ENCODE data around the gene TMEM82. TPM values are rescaled to one million over a fixed set of nuclear protein-coding genes. Genes with fewer than 3 reads are reported as not detected.

TMEM82 gene
- total and polyA plus RNA-seq, 5 donors from 2014 or later, result not detected

DNA sequence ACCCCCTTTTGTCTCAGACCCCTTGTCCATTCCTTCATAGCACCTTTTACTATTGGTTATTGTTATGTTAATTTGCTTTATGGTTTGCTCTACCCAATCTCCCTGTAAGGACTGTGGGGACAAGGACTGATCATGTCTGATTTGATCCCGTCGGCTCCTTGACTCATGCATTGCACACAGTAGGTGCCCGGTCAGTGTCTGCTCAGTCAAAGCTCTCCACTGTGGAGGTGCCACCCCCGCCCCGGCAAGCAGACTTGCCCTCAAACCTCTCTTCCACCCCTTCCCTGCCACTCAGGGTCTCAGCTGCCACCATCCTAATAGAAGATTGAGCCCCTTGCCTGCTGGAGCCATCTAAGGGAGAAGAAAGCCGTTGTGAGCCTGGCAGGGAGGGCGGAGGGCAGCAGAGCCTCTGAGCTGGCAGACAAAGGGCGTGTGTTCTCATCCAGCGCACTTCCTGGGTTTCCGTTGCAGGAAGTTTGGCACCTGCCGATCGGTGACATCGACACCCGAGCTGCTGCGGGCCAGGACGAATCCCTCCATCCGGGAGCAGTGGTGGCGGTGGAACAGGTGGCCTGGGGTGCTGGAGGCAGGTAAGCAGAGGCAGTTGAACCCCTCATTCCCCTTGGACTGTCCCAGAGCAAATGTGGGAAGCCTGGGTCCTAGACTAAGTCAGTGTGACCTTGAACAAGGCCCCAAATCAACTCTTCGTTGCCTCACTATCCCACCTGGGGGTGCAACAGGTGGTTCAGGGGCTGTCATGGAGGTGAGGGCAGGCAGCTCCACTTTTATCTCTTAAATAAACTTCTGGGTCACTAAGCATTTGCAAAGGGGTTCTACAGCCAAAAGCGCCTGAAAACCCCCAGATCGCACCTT lies 14.1 kb downstream of the TMEM82 start:
- H3K4me3 Mint-ChIP-seq, result peak overlapping the region in 2 of 4 donors; percentile 12 to 24
- Histone ChIP-seq H3K9me3 (ENCODE audit: control insufficient read depth in 2 of 2, low read length in 2 of 2) (no peaks in the 10 kb centered on the region), H3K27ac (ENCODE audit: insufficient read depth, low read length, poor library complexity, severe bottlenecking) (no peak overlapping the region), H3K4me3 (ENCODE audit: low read depth, low read length) (no peak overlapping the region), H3K4me1 (ENCODE audit: control insufficient read depth, insufficient read depth, low read length, poor library complexity, severe bottlenecking) (peaks cover 14% of the 10 kb centered on the region), H3K27me3 (ENCODE audit: control insufficient read depth, insufficient read depth, low read length) (peaks cover 6% of the 10 kb centered on the region), H3K36me3 (ENCODE audit: control insufficient read depth, insufficient read depth, low read length) (no peaks in the 10 kb centered on the region)
- H3K27ac Mint-ChIP-seq, result no peak overlapping the region
- no peaks in the 10 kb centered on the region for H3K36me3 Mint-ChIP-seq
- peaks cover 0 to 2% (median 0%) of the 10 kb centered on the region in 7 donors for H3K9me3 Mint-ChIP-seq
- peaks cover 54% of the 10 kb centered on the region for H3K27me3 Mint-ChIP-seq
- peaks cover 0 to 19% (median 8%) of the 10 kb centered on the region in 4 donors for H3K4me1 Mint-ChIP-seq
- DNase-seq (peak in 1 of 3 donors; percentile 18), ATAC-seq (ENCODE audit: low read depth in 2 of 2) (peak in 1 of 2 donors; percentile 10)

DNA sequence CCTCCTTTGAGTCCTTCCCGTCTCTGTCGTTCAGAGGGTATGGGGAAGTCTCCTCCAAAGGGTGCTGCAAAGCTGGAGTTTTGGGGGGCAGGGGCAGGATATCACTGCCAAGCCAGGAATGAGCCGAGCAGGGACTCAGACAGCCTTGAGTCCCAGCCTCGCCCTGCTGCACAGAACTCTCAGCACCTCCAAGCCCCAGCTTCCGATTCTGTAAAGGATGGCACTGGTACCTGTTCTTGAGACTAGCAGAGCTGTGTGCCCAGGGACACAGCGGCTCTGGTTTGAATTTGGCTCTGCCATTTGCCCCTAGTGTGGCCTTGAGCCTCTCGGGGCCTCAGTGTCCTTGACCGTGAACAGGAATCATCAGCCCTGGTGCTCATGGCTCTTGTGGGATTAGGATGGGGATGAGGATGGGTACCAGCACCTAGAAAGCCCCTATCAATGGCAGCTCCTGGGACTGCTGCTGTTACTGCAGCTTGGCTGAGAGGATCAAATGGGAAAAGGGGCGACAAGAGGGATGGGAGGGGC lies 14.8 kb downstream of the TMEM82 start:
- Histone ChIP-seq H3K27ac (ENCODE audit: insufficient read depth, low read length, poor library complexity, severe bottlenecking) (no peak overlapping the region), H3K4me1 (ENCODE audit: control insufficient read depth, insufficient read depth, low read length, poor library complexity, severe bottlenecking) (peaks cover 14% of the 10 kb centered on the region), H3K36me3 (ENCODE audit: control insufficient read depth, insufficient read depth, low read length) (no peaks in the 10 kb centered on the region), H3K27me3 (ENCODE audit: control insufficient read depth, insufficient read depth, low read length) (peaks cover 6% of the 10 kb centered on the region), H3K4me3 (ENCODE audit: low read depth, low read length) (no peak overlapping the region), H3K9me3 (ENCODE audit: control insufficient read depth in 2 of 2, low read length in 2 of 2) (no peaks in the 10 kb centered on the region)
- no peaks in the 10 kb centered on the region for H3K36me3 Mint-ChIP-seq
- peaks cover 59% of the 10 kb centered on the region for H3K27me3 Mint-ChIP-seq
- H3K9me3 Mint-ChIP-seq, result peaks cover 0 to 1% (median 0%) of the 10 kb centered on the region in 7 donors
- H3K27ac Mint-ChIP-seq, result no peak overlapping the region
- DNase-seq, result no peak
- H3K4me1 Mint-ChIP-seq, result peaks cover 0 to 19% (median 9%) of the 10 kb centered on the region in 4 donors
- ATAC-seq (ENCODE audit: low read depth in 2 of 2), result no peak
- peak overlapping the region in 2 of 4 donors; percentile 48 to 59 for H3K4me3 Mint-ChIP-seq

DNA sequence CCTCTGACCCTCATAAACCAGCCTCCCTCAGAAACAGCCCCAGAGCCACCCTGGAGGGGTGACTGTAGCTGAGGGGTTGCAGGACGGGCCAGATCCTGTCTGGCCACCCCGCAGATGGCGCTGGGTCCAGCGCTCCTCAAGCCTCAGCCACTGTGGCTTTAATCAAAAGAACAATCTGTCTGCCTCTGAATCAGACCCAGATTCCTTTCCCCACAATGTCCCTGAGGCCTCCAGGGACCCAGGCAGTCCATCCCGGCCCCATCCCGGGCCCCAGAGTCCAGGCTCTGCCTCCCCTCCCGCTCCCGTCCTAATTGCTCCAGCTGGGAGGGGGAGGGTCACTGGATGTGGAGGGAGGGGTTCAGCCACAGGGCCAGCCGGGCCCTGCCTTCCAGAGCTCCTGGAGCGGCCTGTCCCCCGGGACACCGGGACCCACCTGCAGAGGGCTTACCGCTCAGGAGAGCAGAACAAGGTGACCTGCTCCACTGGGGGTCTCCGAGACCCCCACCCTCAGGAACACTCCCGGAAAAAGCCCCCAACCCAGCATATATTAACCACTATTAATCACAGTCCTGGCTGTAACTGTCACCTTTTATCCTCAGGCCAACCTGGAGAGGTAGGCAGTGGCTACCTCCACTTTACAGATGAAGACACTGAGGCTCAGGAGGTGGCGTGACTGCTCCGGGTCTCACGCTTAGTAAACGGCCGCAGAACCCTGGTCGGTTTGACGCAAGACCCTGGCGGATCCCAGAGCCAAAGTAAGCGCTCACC lies 15.5 kb downstream of the TMEM82 start:
- no peak overlapping the region for H3K4me3 ChIP-seq (ENCODE audit: low read depth, low read length)
- no peak overlapping the region for H3K27ac Mint-ChIP-seq
- no peak for DNase-seq

DNA sequence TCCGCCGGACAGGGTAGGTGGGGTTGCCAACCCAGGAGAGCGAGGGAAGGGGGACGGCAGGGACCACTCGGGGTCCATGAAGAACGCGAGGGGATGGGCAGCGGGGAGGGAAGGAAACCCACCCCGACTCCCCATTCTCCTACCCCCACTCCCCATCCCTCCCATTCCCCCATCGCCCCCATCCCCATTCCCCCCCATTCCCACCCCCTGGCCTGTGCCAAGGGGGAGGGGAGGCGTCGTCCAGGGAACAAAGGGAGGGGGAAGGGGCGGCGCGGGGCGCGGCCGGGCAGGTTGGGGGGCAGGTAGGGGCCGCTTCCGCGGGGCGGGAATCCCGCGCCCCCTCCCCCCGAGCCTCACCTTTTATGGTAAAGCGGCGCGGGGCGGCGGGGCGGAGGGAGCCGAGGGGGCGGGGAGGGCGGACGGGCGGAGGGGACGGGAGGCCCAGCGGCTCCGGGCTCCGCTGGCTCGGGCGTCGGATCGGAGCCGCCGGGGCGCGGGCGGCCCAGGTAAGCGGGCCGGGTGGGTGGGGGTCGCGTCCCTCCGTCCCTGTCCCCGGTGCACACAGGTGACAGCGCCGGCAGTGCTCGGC lies 16.1 kb downstream of the TMEM82 start, which contains the start of gene FBLIM1:
Gene FBLIM1, plus strand, starts transcription at position 453 of the 589 bp plus-strand sequence. CDS start 6,189 bp downstream, outside the sequence.
- Histone ChIP-seq H3K4me1 (ENCODE audit: control insufficient read depth, insufficient read depth, low read length, poor library complexity, severe bottlenecking) (peaks cover 14% of the 10 kb centered on the region), H3K36me3 (ENCODE audit: control insufficient read depth, insufficient read depth, low read length) (no peaks in the 10 kb centered on the region), H3K4me3 (ENCODE audit: low read depth, low read length) (no peak within 1 kb of the TSS), H3K27me3 (ENCODE audit: control insufficient read depth, insufficient read depth, low read length) (peaks cover 6% of the 10 kb centered on the region), H3K9me3 (ENCODE audit: control insufficient read depth in 2 of 2, low read length in 2 of 2) (no peaks in the 10 kb centered on the region), H3K27ac (ENCODE audit: insufficient read depth, low read length, poor library complexity, severe bottlenecking) (no peak within 1 kb of the TSS)
- peaks cover 56% of the 10 kb centered on the region for H3K27me3 Mint-ChIP-seq
- ATAC-seq (ENCODE audit: low read depth in 2 of 2) (no peak), DNase-seq (no peak)
- H3K9me3 Mint-ChIP-seq, result peaks cover 0 to 1% (median 0%) of the 10 kb centered on the region in 7 donors
- H3K27ac Mint-ChIP-seq, result no peak within 1 kb of the TSS
- H3K36me3 Mint-ChIP-seq, result no peaks in the 10 kb centered on the region
- peak within 1 kb of the TSS in 3 of 4 donors; percentile 61 to 70 (median 70) for H3K4me3 Mint-ChIP-seq
- H3K4me1 Mint-ChIP-seq, result peaks cover 0 to 19% (median 10%) of the 10 kb centered on the region in 4 donors

More for the DNA sequence above, 15.5 kb downstream of the TMEM82 start:
- peak overlapping the region in 3 of 4 donors; percentile 58 to 70 (median 70) for H3K4me3 Mint-ChIP-seq
- peaks cover 0 to 1% (median 0%) of the 10 kb centered on the region in 7 donors for H3K9me3 Mint-ChIP-seq
- H3K27ac ChIP-seq (ENCODE audit: insufficient read depth, low read length, poor library complexity, severe bottlenecking), result no peak overlapping the region
- no peaks in the 10 kb centered on the region for H3K36me3 ChIP-seq (ENCODE audit: control insufficient read depth, insufficient read depth, low read length)
- peaks cover 14% of the 10 kb centered on the region for H3K4me1 ChIP-seq (ENCODE audit: control insufficient read depth, insufficient read depth, low read length, poor library complexity, severe bottlenecking)
- ATAC-seq (ENCODE audit: low read depth in 2 of 2), result no peak
- H3K36me3 Mint-ChIP-seq, result no peaks in the 10 kb centered on the region
- H3K27me3 Mint-ChIP-seq, result peaks cover 59% of the 10 kb centered on the region
- H3K27me3 ChIP-seq (ENCODE audit: control insufficient read depth, insufficient read depth, low read length), result peaks cover 6% of the 10 kb centered on the region
- H3K4me1 Mint-ChIP-seq, result peaks cover 0 to 19% (median 9%) of the 10 kb centered on the region in 4 donors
- no peaks in the 10 kb centered on the region for H3K9me3 ChIP-seq (ENCODE audit: control insufficient read depth in 2 of 2, low read length in 2 of 2)

DNA sequence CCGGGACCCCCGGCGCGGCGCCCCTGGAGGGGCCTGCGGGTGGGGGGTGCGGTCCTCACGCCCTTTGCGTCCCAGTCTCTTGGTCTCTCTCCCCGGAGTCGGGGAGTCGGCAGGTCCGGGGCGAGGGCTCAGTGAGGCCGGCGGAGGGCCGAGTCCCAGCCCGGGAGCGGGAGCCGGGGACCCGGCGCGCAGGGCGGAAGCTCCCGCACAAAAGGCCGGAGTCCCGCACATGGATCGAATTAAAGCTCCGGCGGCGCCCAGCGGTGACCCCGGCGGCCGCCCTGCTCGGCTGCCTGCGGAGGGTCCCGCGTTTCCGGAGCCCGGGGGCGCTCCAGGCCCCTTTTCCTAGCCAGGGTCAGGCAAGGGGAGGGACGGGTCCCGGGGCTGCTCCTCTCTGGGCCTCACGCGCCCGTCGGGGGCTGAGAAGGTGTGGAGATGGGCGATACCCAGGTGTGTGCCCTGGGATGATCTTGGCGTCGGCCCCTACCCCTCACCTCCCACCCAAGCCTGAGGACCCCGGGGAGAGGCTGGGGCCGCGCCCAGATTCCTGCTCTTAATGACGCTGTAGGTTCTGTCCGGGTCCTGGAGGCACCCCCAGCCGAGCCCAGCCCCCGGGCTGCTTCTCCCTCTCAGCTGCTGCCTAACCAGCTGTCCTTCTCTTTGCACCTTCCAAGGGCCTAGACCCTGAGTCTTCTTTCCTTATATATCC lies 16.8 kb downstream of the TMEM82 start:
- no peak for DNase-seq
- Histone ChIP-seq H3K4me1 (ENCODE audit: control insufficient read depth, insufficient read depth, low read length, poor library complexity, severe bottlenecking) (peaks cover 14% of the 10 kb centered on the region), H3K27ac (ENCODE audit: insufficient read depth, low read length, poor library complexity, severe bottlenecking) (no peak overlapping the region), H3K27me3 (ENCODE audit: control insufficient read depth, insufficient read depth, low read length) (peaks cover 6% of the 10 kb centered on the region), H3K9me3 (ENCODE audit: control insufficient read depth in 2 of 2, low read length in 2 of 2) (no peaks in the 10 kb centered on the region), H3K4me3 (ENCODE audit: low read depth, low read length) (no peak overlapping the region), H3K36me3 (ENCODE audit: control insufficient read depth, insufficient read depth, low read length) (no peaks in the 10 kb centered on the region)
- Mint-ChIP-seq H3K27me3 (peaks cover 60% of the 10 kb centered on the region), H3K4me3 (peak overlapping the region in 1 of 4 donors; percentile 61), H3K4me1 (peaks cover 0 to 19% (median 10%) of the 10 kb centered on the region in 4 donors), H3K9me3 (peaks cover 0 to 1% (median 0%) of the 10 kb centered on the region in 7 donors), H3K27ac (no peak overlapping the region), H3K36me3 (no peaks in the 10 kb centered on the region)
- no peak for ATAC-seq (ENCODE audit: low read depth in 2 of 2)

DNA sequence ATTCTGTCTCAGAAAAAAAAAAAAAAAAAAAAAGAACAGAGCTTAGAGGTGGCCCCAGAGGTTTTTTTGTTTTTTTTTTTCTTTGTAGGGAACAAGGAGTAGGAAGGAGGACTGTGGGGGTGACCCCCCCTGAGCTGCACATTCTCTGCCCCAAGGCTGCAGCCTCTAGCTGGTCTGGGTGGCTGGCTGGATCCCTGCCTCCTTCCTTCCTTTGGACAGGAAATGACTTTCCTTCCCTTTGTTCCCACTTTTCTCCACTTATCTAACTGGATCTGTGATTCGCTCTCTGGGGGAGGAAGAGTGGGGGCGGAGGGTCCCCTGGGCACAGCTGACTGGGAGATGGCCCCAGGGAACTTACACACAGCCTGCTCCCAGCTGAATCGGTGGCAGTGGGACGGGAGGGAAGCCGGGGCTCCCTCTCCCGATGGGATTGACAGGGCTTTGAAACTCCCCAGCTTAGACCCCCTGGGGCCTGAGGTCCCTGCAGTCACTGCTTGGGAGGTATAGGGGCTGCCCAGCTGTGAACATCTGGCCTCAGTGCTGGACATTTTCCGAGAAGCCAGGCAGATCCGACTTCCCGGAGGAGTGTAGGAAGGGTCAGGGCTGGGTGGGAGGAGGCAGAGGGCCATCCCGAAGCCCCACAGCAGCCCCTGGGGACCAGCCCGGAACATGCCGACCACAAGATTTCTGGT lies 18.4 kb downstream of the TMEM82 start:
- Histone ChIP-seq H3K36me3 (ENCODE audit: control insufficient read depth, insufficient read depth, low read length) (no peaks in the 10 kb centered on the region), H3K27ac (ENCODE audit: insufficient read depth, low read length, poor library complexity, severe bottlenecking) (no peak overlapping the region), H3K27me3 (ENCODE audit: control insufficient read depth, insufficient read depth, low read length) (peaks cover 6% of the 10 kb centered on the region), H3K4me3 (ENCODE audit: low read depth, low read length) (no peak overlapping the region), H3K4me1 (ENCODE audit: control insufficient read depth, insufficient read depth, low read length, poor library complexity, severe bottlenecking) (peaks cover 14% of the 10 kb centered on the region), H3K9me3 (ENCODE audit: control insufficient read depth in 2 of 2, low read length in 2 of 2) (no peaks in the 10 kb centered on the region)
- H3K4me1 Mint-ChIP-seq, result peaks cover 0 to 19% (median 10%) of the 10 kb centered on the region in 4 donors
- ATAC-seq (ENCODE audit: low read depth in 2 of 2) (no peak), DNase-seq (no peak)
- peaks cover 0 to 1% (median 0%) of the 10 kb centered on the region in 7 donors for H3K9me3 Mint-ChIP-seq
- peak overlapping the region in 1 of 4 donors; percentile 12 for H3K4me3 Mint-ChIP-seq
- H3K27ac Mint-ChIP-seq, result no peak overlapping the region
- no peaks in the 10 kb centered on the region for H3K36me3 Mint-ChIP-seq
- peaks cover 55% of the 10 kb centered on the region for H3K27me3 Mint-ChIP-seq
